HG02798 (cell line): ENCODE measurements around the gene DHPS.
"Not testable (repeated sequence)": the region's sequence is repeated elsewhere in the genome, so short reads cannot be mapped to it uniquely, and the experiment has no call there.

Source experiments
- ATAC-seq: cut with Tn5 transposase; IDR thresholded peaks from one replicate; pipeline ENCODE4 v1.9.1; 2021; ENCODE audit warnings: mild to moderate bottlenecking; ENCODE audit not compliant: unreplicated experiment, poor library complexity

The DHPS gene

DNA sequence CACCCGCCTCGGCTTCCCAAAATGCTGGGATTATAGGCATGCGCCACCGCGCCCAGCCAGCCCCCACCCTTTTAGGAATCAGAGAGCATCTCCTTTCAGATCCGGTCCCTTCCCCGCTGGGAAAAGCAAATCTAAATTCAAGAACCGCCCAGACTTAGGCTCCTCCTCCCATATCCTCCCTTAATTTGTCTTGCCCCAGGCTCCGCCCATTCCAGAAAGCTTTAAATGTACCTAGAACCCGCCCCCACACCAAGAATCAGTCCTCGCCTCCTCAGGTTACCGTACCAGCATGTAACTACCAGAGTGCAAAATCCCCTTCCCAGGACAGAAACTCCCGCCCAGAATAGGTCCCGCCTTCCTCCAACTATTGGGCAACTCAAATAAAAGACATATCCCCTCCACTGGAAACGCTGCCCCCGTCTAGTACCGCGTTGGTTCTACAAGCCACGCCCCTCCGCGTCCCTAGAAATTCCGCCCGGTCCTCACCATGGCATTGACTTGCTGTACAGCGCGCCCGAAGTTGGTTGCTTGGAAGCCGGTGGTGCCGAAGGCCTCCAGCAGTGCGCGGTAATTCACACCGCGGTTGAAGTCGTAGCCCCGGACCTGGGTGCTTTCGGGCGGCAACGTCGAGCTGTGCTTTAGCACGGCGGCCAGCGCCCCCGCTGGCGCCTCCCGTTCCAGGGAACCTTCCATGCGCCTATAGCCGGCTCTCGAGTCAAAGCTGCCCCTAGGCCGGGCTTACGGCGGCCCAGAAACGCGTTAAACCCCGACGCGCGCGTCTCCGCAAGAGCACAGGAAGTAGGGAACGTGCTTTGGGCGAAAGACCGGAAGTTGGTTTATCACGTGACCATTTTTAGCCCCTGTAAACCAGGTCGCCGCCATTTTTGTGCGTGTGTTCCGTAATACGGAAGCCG, at the start of gene DHPS:
Gene DHPS (minus strand): TSS at position 807 of the 914 bp plus-strand sequence. CDS start 114 bp downstream, at position 693.
- peak; percentile 83 for ATAC-seq

DNA sequence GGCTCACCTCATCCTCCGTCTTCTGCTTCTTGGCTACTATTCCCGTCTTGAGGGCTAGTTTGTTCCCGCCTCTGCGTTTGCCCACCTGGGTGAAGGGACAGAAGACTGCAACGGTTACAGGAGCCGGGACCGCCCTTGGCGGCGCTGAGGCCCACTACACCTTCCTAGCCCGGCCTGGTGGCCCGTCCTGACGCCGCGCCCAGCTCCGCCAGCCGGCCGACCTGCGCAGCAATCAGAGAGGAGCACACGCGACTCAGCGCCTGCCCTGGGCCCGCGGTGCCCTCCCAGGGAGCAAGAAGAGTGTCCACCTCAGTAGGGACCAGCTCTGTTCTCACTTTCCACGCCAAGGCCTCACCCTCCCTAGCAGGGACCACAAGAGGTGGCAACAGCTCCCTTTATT, 49.7 kb upstream of the DHPS start:
- no peak for ATAC-seq

DNA sequence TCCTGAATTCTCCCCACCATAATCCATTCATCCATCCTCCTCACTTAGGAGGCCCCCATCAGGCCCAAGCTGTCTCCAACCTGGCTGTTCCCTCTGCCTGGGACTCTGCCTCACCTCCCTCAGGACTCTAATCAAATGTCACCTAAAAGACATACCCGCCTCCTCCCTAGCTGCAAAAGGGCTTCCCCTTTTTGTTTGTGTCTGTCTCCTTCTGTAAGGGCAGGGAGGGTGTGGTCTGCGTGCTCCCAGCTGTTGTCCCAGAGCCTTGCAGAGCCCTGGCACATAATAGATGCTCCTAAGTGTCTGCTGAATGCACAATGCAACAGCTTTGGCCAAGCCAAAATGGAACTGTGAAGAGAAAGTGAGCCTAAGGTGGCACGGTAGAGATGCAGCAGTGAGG, 48.4 kb upstream of the DHPS start:
- ATAC-seq = no peak

DNA sequence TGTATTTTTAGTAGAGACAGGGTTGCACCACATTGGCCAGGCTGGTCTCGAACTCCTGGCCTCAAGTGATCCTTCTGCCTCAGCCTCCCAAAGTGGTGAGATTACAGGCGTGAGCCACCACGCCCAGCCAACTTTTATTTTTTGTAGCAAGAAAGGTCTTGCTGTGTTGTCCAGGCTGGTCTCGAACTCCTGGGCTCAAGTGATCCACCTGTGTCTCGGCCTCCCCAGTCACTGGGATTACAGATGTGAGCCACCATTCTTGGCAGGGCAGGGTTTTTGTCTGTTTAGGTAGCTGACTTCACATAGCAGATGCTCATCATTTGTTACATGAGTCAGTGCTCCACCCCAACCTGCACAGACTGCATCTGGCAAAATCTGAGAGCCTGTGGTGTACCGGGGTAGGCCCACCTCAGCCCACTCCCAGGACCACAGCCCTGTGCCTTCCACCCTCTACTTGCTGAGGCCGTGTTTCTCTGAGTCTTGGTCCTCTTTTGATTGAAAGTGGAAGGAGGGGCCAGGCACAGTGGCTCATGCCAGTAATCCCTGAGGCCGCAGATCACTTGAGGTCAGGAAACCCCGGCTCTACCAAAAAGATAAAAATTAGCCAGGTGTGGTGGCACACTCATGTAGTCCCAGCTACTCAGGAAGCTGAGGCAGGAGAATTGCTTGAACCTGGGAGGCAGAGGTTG, 46.2 kb upstream of the DHPS start:
- ATAC-seq = no peak

DNA sequence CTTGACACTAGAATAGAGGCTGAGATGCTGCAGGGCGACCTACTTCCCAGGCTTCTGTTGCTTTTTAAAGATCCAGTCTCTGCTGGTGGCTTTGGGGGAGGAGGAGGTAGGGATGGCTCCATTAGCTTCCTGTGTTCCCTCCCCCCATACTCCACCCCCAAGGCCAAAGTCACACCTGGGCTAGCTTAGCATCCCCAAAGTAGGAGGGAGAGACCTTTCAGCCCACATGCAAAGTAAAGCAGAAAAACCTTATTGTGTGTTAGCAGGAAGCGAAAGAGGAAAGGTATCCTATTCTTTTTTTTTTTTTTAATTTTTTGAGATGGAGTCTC, 45.3 kb upstream of the DHPS start:
- no peak for ATAC-seq

DNA sequence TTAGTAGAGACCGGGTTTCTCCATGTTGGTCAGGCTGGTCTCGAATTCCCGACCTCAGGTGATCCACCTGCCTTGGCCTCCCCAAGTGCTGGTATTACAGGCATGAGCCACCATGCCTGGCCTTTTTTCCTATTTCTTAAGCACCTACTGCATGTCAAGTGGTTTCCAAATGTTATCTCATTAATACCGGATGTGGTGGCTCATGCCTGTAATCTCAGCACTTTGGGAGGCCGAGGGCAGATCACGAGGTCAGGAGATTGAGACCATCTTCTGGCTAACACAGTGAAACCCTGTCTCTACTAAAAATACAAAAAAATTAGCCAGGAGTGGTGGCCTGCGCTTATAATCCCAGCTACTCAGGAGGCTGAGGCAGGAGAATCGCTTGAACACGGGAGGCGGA, 43.9 kb upstream of the DHPS start:
- ATAC-seq = not testable (repeated sequence)

DNA sequence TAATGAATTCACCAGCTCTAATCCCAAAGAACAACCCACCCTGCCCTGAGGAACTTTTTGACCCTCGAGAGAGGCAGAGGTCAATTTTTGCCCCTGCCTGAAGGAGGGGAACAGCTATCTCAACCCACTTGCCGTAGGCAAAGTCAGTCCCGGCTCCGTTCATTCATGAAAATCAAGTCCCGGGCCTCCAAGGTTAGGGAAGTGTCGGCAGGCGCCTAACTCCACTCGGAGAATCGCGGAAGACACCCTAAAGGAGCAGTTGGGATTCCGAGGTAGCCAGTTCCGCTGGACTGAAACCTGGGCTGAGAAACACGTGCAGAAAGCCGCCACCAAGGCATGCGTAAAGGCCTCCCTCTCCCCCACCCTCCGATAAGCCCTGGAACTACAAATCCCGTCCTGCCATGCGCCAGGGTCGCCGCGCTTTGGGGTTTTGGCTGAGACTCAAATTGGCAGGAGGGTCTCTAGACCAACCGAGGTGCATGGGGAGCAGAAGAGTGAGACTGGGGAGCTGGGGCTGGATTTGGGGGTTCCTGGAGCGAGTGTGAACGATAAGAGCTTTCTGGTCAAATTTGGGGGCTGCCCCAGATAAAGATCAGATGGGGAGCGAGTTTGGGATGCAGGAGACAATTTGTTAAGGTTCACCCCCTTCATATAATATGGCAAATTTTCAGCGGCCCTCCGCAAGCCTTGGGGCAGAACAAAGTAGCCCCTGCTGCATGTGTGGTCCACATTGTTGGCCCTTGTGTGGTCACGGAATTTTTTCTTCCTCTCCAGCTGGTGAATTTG, 42.2 kb upstream of the DHPS start, which contains the start of gene TNPO2:
Gene TNPO2 (minus strand): TSS at position 292 of the 786 bp plus-strand sequence. CDS start 2,955 bp downstream, outside the sequence.
- no peak for ATAC-seq

DNA sequence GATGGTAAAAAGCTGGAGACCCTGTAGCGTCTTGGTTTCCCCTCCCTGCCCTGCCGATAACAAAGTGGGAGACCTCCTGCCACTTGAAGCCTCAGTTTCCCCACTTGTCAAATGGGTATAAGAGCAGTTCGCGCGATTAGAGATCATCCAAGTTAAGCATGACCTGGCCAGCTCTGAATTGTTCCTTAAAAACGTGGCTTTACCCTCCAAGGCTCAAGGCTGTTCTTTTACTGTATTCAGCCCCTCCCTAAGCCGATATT, 41.6 kb upstream of the DHPS start:
- ATAC-seq = no peak

DNA sequence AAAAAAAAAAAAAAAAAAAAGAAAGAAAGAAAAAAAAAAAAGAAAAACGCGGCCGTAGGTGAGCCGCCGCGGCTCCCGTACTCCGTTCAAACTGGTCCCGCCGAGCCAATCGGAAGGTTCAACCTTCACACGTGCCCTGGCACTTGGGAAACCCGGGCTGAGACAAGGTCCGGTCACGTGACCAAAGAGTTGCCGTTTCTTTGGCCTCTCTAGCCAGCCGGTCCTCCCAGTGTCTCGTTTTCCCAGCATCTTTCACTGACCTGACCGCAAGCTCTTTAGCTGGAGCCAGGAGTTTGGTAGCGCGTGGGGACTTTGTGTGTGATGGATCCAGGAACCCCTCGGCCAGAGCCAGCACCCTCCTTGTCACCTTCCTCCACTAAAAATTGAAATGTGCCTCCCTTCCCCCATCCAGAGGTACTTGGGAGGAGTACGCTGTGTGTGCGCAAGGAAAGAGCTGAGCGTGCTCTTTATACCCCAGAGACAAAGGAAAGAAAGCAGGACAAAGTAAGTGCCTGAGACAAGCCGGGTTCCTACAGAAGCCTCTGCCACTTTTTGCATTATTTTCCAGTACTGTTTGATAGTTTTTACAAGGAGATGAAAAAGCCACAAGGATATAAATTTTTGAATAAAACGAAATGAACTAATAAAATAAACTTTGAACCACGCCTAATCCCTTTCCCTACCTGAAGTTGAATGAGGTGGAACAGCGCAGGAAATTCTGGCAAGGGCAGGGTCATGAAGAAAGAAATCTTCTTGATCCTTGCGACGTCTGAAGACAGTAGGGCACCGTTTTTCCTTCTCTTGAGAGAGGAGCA, 41.1 kb upstream of the DHPS start:
- peak; percentile 92 for ATAC-seq

DNA sequence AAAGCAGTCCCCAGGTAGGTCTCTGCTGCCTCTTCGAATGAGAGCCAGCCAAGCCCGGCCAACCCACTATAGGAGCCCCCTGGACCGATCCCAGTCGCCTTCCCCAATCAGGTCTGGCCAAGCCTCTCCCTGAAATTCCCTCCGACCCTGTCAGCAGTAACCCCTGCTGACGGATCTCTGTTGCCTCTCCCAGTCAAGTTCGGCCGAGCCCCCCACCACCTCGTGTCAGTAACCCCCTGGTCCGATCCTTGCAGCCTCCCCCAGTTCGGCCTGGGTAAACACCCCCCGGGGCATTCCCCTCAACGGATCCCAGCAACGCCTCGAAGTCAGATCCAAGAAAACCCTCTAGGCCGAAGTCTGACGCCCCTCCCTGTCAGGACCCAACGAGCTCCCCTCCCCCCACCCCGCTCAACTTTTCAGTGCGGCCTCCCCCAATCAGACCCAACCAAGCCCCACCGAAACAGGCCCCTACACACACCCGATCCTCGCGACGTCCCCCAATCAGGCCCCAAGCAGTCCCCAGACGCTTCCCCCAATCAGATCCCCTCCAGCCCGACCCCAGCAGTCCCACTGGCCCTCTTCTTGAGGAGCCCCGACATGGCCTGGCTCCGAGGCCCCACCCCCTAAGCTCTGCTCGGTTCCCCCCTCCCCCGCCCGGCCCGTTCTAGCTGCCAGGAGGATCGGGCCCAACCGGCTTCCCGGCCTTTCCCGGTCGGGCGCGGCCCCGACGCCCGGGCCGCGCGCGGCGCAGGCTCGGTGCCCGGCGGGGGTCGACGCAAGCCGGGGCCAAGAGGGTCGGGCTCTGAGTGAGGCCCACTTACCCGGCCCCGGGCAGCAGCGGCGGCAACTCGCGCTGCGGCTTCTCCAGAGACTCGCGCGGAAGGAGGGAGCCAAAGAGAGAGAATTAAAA, 40.2 kb upstream of the DHPS start:
- ATAC-seq = peak; percentile 25

DNA sequence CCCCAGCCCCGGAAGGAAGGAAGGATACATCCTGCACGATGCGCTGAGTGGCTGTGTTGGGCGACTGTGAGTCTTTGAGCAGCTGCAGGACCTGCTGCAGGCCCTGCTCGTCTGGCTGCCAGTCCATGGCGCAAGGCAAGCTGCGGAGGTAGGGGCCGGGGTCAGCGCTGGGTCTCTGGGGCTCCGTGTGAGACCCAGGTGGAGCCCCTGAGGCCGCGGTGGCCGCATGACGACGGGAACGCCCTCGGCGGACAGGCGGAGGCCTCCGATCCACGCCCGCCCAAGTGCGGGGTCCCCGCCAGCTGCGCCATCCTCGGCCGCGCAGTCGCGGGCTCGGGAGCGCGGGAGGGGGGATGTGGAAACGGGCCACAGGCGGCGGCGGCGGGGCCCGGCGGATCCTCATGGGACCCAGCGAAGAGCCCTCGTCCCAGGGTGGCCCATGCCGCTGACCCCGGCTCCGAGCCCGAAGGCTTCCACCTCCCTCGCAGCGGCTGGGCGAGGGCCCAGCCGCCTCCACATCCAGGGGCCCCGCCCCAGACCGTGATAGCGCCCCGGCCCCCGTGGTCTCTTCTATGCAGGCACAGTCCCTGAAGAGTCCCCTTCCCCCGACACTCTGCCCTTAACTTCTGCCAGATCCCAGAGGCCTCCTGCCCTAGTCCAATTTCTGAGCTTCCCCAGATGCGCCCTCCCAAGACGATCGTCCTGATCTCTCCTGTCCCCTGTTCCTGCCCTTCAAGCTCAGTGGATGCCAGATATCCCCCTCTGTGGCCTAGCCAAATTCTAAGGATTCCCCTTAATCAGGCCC, 39.4 kb upstream of the DHPS start:
- no peak for ATAC-seq

DNA sequence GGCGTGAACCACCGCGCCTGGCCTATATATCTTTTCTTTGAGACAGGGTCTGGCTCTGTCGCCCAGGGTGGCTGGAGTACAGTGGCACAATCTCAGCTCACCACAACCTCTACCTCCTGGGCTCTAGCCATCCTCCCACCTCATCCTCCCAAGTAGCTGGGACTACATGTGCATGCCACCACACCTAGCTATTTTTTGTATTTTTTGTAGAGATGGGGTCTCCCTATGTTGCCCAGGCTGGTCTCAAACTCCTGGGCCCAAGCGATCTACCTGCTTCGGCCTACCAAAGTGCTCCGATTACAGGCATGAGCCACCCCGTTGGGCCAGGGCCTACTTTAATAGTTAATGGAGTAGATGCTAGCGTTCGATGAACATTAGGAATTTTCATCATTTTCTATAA, 38.6 kb upstream of the DHPS start:
- ATAC-seq = no peak

DNA sequence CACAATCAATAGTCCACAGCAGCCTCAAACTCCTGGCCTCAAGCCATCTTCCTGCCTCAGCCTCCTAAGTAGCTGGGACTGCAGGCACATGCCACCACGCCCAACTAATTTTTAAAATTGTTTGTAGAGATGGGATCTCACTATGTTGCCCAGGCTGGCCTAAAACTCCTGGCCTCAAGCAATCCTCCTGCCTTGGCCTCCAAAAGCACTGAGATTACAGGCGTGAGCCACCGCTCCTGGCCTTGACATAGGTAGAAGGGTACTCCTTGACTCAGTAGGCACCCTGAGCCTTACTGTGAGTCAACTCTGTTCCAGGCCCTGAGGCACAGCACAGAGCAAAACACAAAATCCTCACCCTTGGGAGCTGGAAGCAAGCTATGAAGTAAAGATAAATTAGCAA, 34.2 kb upstream of the DHPS start:
- ATAC-seq = no peak

DNA sequence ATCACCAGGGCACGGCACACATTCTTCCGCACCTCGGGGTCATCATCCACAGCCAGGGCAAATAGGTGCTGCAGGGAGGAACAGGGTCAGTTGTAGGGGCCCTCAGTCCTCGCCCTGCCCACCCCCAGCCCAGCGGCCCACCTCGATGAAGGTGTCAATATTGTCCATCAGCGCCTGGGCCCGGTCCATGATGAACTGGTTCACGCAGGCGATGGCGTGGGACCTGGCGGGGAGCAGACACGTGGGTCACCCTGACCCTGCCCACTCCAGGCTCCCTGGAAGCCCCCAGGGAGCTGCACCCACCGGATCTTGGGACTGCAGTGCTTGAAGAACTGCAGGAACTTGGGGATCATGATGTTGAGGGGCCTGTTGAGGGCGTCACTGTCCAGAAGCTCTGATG, 33.4 kb upstream of the DHPS start:
- no peak for ATAC-seq

DNA sequence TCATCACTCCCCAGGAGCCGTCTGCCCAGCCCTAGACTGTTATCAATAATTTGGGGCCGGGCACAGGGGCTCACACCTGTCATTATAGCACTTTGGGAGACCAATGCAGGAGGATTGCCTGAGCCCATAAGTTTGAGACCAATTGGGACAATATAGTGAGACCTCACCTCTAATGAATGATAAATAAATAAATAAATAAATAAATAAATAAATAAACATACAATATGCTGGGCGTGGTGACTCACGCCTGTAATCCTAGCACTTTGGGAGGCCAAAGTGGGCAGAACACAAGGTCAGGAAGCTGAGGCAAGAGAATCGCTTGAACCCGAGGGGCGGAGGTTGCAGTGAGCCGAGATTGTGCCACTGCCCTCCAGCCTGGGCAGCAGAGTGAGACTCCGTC, 31.6 kb upstream of the DHPS start:
- ATAC-seq = not testable (repeated sequence)

DNA sequence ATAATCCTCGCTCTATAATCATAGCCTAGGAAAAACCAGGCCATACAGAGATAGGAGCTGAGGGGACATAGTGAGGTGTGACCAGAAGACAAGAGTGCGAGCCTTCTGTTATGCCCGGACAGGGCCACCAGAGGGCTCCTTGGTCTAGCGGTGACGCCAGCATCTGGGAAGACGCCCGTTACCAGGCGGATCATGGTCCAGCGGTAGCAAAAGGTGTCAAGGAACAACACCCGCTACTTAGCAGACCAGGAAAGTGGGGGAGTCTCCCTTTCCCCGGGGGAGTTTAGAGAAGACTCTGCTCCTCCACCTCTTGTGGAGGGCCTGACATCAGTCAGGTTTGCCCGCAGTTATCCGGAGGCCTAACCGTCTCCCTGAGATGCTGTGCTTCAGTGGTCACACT, 30.4 kb upstream of the DHPS start:
- ATAC-seq = not testable (repeated sequence)

DNA sequence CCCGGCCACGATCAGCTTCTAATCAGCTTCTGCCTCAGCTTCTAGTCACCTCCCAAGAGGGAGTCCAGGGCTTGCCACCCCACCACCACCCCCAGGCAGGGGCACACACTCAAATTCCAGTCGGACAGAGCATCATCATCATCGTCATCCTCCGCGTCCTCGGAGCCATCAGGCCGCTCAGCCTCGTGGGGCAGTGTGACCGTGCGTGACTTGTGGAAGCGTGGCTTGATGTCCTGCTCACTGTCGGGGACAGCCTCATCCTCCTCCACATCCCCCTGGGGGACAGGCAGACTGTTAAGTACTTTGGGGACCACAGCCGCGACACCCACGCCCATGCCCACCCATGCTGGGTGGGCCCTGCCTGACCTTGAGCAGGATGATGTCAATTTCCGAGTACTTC, 29.5 kb upstream of the DHPS start:
- no peak for ATAC-seq

DNA sequence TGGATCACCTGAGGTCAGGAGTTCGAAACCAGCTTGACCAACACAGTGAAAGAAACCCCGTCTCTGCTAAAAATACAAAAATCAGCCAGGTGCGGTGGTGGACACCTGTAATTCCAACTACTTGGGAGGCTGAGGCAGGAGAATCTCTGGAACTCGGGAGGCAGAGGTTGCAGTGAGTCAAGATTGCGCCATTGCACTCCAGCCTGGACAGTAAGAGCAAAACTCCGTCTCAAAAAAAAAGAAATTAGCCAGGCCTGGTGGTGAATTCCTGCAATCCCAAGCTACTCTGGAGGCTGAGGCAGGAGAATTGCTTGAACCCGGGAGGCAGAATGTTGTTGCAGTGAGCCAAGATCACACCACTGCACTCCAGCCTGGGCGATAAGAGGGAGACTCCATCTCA, 27.0 kb upstream of the DHPS start:
- ATAC-seq = no peak

DNA sequence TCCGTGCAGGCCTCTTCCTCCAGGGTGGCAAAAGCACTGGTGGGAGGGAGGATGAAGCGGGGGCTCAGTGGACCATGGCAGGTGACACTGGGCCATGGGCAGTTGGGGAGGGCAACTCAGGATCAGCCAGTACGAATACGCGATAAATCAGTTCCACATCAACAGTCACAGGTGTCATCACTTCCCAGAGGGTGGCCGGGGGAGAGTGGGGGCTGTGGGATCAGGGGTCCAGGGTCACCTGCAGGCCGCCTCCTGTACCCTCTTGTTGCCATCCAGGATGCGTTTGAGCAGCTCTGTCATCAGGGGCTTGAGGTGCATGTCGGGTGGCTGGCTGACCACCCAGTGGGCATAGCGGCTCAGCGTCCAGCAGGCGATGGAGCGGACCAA, 24.6 kb upstream of the DHPS start:
- no peak for ATAC-seq
